ENCODE measurements around the gene HHATL. TPM values are rescaled to one million over a fixed set of nuclear protein-coding genes. Genes with fewer than 3 reads are reported as not detected.

HHATL gene
- polyA plus RNA-seq, 3 donors, result not detected

DNA sequence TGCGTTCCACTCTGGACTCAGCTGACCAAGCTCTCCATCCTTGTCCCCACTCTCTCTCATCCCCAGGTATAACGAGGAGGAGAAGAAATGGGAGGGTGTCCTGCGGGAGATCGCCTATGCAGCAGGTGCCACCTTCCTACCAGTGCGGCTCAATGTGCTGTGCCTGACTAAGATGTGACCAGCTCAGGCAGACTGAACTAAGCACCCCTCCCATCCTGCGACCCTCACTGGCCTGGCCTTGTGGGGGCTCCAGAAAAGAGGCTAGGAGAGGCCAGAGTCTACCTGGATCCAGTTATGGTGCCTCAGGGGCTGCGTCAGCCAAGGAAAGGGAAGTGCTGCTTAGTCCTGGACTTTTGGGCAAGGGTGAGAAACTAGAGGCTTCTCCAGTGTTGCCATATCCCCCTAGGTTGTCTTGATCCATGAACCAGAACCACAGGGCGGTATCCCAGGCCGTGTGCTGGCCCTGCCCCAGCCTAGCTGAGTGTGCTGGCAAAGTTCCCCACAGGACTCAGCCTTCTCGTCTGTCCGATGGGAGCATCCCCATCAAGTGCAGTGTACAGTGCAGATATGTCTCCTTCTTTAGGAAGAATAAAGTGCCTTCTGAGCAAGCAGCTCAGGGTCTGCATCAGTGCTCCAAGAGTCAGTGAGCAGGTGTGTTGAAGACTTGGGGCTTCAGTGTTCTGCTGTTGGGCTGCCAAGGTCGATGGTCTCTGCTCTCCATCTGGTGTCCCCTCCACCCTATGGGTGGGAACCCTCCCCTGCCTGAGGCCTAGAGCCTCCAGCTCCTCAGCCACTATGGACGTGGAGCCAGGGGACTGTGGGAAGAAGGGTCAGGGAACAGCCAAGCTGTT, 10.6 kb downstream of the HHATL start:
- no peak for DNase-seq
- Mint-ChIP-seq H3K36me3 (no peaks in the 10 kb centered on the region), H3K27me3 (ENCODE audit: low read depth in 3 of 3) (peaks cover 12 to 23% (median 18%) of the 10 kb centered on the region in 3 donors), H3K4me1 (no peaks in the 10 kb centered on the region), H3K4me3 (no peak overlapping the region), H3K9me3 (no peaks in the 10 kb centered on the region), H3K27ac (no peak overlapping the region)
- H3K27ac ChIP-seq (ENCODE audit: low read depth in 1 of 2, low read length in 2 of 2), result no peak overlapping the region
- no peak overlapping the region for H3K4me2 ChIP-seq (replicated peaks; ENCODE audit: extremely low read depth, low read length, poor library complexity, severe bottlenecking)
- TF ChIP-seq, protein P1, sequence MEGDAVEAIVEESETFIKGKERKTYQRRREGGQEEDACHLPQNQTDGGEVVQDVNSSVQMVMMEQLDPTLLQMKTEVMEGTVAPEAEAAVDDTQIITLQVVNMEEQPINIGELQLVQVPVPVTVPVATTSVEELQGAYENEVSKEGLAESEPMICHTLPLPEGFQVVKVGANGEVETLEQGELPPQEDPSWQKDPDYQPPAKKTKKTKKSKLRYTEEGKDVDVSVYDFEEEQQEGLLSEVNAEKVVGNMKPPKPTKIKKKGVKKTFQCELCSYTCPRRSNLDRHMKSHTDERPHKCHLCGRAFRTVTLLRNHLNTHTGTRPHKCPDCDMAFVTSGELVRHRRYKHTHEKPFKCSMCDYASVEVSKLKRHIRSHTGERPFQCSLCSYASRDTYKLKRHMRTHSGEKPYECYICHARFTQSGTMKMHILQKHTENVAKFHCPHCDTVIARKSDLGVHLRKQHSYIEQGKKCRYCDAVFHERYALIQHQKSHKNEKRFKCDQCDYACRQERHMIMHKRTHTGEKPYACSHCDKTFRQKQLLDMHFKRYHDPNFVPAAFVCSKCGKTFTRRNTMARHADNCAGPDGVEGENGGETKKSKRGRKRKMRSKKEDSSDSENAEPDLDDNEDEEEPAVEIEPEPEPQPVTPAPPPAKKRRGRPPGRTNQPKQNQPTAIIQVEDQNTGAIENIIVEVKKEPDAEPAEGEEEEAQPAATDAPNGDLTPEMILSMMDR (IDR thresholded peaks at IDR 0.05), result no peak
- intact Hi-C loops (cut with micrococcal nuclease), result no loop called here
- H4K20me1 ChIP-seq (ENCODE audit: insufficient read depth, low read length), result no peaks in the 10 kb centered on the region
- H3K4me1 ChIP-seq (ENCODE audit: control insufficient read depth in 1 of 2, insufficient read depth in 2 of 2, low read length in 2 of 2), result no peaks in the 10 kb centered on the region
- no peaks in the 10 kb centered on the region for H3K36me3 ChIP-seq (replicated peaks in 1 of 2; ENCODE audit: control insufficient read depth in 1 of 2, insufficient read depth in 2 of 2, low read length in 2 of 2)
- H3K9me3 ChIP-seq (replicated peaks in 1 of 2; ENCODE audit: control insufficient read depth in 1 of 2, insufficient read depth in 1 of 2, low read length in 2 of 2), result no peaks in the 10 kb centered on the region
- no peak overlapping the region for H3K9ac ChIP-seq (ENCODE audit: insufficient read depth, low read length, poor library complexity, severe bottlenecking)
- H3K79me2 ChIP-seq (ENCODE audit: insufficient read depth, low read length), result no peaks in the 10 kb centered on the region
- no peak overlapping the region for H2AFZ ChIP-seq (ENCODE audit: insufficient read depth, low read depth, low read length, poor library complexity, severe bottlenecking)
- H3K4me3 ChIP-seq (replicated peaks in 1 of 3; ENCODE audit: low read depth in 2 of 3, low read length in 3 of 3), result no peak overlapping the region
- 83% methylated on average over 9 of the region's 13 CpGs for WGBS (ENCODE audit: insufficient coverage)
- peaks cover 0 to 2% of the 10 kb centered on the region in 2 donors for H3K27me3 ChIP-seq (ENCODE audit: control insufficient read depth in 2 of 2, insufficient read depth in 2 of 2, low read length in 2 of 2)

DNA sequence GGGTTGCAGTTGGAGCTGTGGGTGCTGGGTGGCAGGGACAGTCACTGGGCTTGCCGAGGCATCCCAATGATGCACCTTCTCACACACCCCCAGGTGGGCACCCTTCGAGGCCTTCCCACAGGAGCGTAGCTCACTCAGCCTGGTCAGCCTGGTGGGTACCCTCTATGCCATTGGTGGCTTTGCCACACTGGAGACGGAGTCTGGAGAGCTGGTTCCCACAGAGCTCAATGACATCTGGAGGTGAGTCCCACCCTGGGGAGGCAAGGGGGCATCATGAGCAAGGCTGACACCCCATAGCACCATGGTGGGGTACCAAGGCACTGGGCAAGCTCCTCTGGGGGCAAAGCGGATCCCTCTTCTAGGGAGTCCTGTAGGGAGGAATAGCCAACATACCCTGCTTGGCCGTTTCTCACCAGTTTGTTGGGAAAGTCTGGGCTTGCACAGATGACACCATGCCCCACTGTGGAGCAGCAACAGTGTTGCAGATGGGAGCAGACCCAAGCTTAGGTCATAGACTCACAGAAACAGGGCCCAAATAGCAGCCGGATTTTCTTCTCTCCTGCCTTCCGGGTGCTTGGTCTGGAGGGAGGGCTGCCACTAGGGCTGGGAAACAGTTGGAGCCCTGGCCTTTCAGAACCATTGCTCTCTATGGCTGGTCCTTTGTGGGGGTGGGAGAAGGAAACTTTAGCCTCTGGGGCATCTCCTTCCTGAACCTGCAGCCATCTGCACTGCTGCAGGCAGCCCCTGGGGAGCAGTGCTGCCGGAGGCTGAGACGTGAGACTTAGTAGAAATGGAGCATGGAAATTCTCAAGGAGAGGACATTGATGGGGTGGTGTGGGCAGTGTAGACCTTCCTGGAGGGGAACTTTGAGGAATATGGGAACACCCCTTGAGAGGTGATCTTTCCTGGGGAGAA, 11.6 kb downstream of the HHATL start:
- Histone ChIP-seq H3K9ac (ENCODE audit: insufficient read depth, low read length, poor library complexity, severe bottlenecking) (no peak overlapping the region), H4K20me1 (ENCODE audit: insufficient read depth, low read length) (no peaks in the 10 kb centered on the region), H3K36me3 (replicated peaks in 1 of 2; ENCODE audit: control insufficient read depth in 1 of 2, insufficient read depth in 2 of 2, low read length in 2 of 2) (no peaks in the 10 kb centered on the region), H3K9me3 (replicated peaks in 1 of 2; ENCODE audit: control insufficient read depth in 1 of 2, insufficient read depth in 1 of 2, low read length in 2 of 2) (peaks cover 0 to 5% of the 10 kb centered on the region in 2 donors), H2AFZ (ENCODE audit: insufficient read depth, low read depth, low read length, poor library complexity, severe bottlenecking) (no peak overlapping the region), H3K27me3 (ENCODE audit: control insufficient read depth in 2 of 2, insufficient read depth in 2 of 2, low read length in 2 of 2) (peaks cover 0 to 11% of the 10 kb centered on the region in 2 donors), H3K4me2 (replicated peaks; ENCODE audit: extremely low read depth, low read length, poor library complexity, severe bottlenecking) (no peak overlapping the region), H3K4me1 (ENCODE audit: control insufficient read depth in 1 of 2, insufficient read depth in 2 of 2, low read length in 2 of 2) (no peaks in the 10 kb centered on the region), H3K27ac (ENCODE audit: low read depth in 1 of 2, low read length in 2 of 2) (no peak overlapping the region), H3K4me3 (replicated peaks in 1 of 3; ENCODE audit: low read depth in 2 of 3, low read length in 3 of 3) (no peak overlapping the region), H3K79me2 (ENCODE audit: insufficient read depth, low read length) (no peaks in the 10 kb centered on the region)
- TF ChIP-seq, protein P1 (IDR thresholded peaks at IDR 0.05), result no peak
- no peaks in the 10 kb centered on the region for H3K36me3 Mint-ChIP-seq
- no peak for DNase-seq
- H3K9me3 Mint-ChIP-seq, result peaks cover 0 to 6% (median 0%) of the 10 kb centered on the region in 7 donors
- intact Hi-C loops (cut with micrococcal nuclease), result no loop called here
- H3K4me3 Mint-ChIP-seq, result no peak overlapping the region
- H3K27me3 Mint-ChIP-seq (ENCODE audit: low read depth in 3 of 3), result peaks cover 22 to 33% (median 28%) of the 10 kb centered on the region in 3 donors
- 88% methylated on average over 8 of the region's 10 CpGs for WGBS (ENCODE audit: insufficient coverage)
- no peak overlapping the region for H3K27ac Mint-ChIP-seq
- peaks cover 3% of the 10 kb centered on the region for H3K4me1 Mint-ChIP-seq

Measured in CD14-positive monocyte (primary cell).